Body of pancreas (tissue), 4 donors: ENCODE measurements around the gene PCDH9. TPM values are rescaled to one million over a fixed set of nuclear protein-coding genes. Genes with fewer than 3 reads are reported as not detected.

Experiments
- ATAC-seq: fragments of 150-250 bp; one replicate; pipeline ENCODE4 v1.9.1; 2016
- DNase-seq, 4 donors: peaks; one replicate each; pipeline ENCODE4 v3.0.0-alpha.2; 2019
- H3K27ac ChIP-seq, 4 donors: fragments of 200-600 bp; sonication (generic); 1 replicate in 3 of 4; 2 replicates in 1 of 4; pipeline versions ENCODE4 v1.5.1 to v1.6.1; 2016 to 2019; ENCODE audit warnings: mild to moderate bottlenecking in 1 of 4, mixed read lengths in 1 of 4, moderate library complexity in 1 of 4
- H3K27me3 ChIP-seq, 2 donors: fragments of 200-600 bp; sonication (generic); one replicate each; pipeline ENCODE4 v1.6.0; 2016; ENCODE audit warnings: mild to moderate bottlenecking in 1 of 2
- H3K36me3 ChIP-seq, 2 donors: fragments of 200-600 bp; sonication (generic); replicated peaks in 1 of 2; 2 replicates each; pipeline ENCODE4 v1.5.1; 2016; ENCODE audit warnings: low read depth in 2 of 2; ENCODE audit not compliant: insufficient read depth in 1 of 2
- H3K4me1 ChIP-seq: fragments of 200-600 bp; sonication (generic); one replicate; pipeline ENCODE4 v1.6.0; 2016
- H3K4me3 ChIP-seq, 2 donors: fragments of 200-600 bp; sonication (generic); 1 replicate in 1 of 2; 2 replicates in 1 of 2; pipeline ENCODE4 v1.5.1; 2016 to 2019
- H3K9me3 ChIP-seq, 3 donors: fragments of 200-600 bp; sonication (generic); 1 replicate in 2 of 3; 2 replicates in 1 of 3; pipeline ENCODE4 v1.5.1; 2016
- POLR2A ChIP-seq, 3 donors: fragments of 450-650 bp; IDR thresholded peaks; one replicate each; pipeline ENCODE4 v1.6.1; 2016; ENCODE audit warnings: antibody characterized with exemption in 3 of 3, mild to moderate bottlenecking in 2 of 3
- WGBS, 2 donors: methylation state at CpG; one replicate each; pipeline ENCODE4 v1.1.5; 2017; 5-methylcytosine and 5-hydroxymethylcytosine counted together
- intact Hi-C: fragments of 100-400 bp; cut with DNase I; formaldehyde crosslinking; loops from one replicate; pipeline ENCODE4 v1.15.1; 2023
- total RNA-seq, 2 donors: library from RNA; depleted of rRNA; stranded (reverse); fragments of >200 nt; gene quantifications; one replicate each; pipeline ENCODE4 v1.1.0, GENCODE V29; 2016
- TF ChIP-seq, protein P1 (sequence below), 7 experiments: fragments of 450-650 bp in 4 of 7; fragments of 200-600 bp in 3 of 7; sonication (generic) in 3 of 7; IDR thresholded peaks; one replicate each; pipeline ENCODE4 v1.5.1; 2016 to 2019; ENCODE audit warnings: antibody characterized with exemption in 7 of 7

Gene PCDH9
- total RNA-seq, 2 donors from 2014 or later: 3.6 to 3.9 TPM

DNA sequence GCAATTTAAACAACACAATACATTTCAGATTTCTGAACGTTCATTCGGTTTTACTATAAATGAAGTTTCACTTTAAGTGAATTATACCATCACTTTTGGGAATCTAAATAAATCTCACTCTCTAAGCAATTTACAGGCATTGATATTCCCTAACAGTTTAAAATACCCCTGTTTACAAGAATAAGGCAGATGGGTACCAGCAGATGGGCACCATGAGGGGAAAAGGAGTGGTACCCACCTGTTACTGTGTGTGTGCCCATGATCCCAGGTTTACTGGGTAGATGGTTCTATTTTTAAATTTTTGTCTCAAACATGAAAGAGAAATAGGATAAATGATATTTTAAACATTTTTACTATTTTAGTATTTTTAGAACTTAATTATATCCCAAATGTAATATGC, 212.9 kb downstream of the PCDH9 start:
- intact Hi-C loops: no loop called here
- TF ChIP-seq, protein P1, sequence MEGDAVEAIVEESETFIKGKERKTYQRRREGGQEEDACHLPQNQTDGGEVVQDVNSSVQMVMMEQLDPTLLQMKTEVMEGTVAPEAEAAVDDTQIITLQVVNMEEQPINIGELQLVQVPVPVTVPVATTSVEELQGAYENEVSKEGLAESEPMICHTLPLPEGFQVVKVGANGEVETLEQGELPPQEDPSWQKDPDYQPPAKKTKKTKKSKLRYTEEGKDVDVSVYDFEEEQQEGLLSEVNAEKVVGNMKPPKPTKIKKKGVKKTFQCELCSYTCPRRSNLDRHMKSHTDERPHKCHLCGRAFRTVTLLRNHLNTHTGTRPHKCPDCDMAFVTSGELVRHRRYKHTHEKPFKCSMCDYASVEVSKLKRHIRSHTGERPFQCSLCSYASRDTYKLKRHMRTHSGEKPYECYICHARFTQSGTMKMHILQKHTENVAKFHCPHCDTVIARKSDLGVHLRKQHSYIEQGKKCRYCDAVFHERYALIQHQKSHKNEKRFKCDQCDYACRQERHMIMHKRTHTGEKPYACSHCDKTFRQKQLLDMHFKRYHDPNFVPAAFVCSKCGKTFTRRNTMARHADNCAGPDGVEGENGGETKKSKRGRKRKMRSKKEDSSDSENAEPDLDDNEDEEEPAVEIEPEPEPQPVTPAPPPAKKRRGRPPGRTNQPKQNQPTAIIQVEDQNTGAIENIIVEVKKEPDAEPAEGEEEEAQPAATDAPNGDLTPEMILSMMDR (IDR thresholded peaks at IDR 0.05): no peak
- no peak for TF ChIP-seq POLR2A (IDR thresholded peaks at IDR 0.05)
- no peaks in the 10 kb centered on the region for H3K36me3 ChIP-seq
- H3K9me3 ChIP-seq: no peaks in the 10 kb centered on the region
- WGBS, 2 donors: 86% methylated on average over 2 of the region's 2 CpGs
- DNase-seq (no peak), ATAC-seq (no peak)
- no peak overlapping the region for H3K4me3 ChIP-seq
- no peaks in the 10 kb centered on the region for H3K27me3 ChIP-seq
- H3K4me1 ChIP-seq: no peaks in the 10 kb centered on the region
- H3K27ac ChIP-seq: no peak overlapping the region

DNA sequence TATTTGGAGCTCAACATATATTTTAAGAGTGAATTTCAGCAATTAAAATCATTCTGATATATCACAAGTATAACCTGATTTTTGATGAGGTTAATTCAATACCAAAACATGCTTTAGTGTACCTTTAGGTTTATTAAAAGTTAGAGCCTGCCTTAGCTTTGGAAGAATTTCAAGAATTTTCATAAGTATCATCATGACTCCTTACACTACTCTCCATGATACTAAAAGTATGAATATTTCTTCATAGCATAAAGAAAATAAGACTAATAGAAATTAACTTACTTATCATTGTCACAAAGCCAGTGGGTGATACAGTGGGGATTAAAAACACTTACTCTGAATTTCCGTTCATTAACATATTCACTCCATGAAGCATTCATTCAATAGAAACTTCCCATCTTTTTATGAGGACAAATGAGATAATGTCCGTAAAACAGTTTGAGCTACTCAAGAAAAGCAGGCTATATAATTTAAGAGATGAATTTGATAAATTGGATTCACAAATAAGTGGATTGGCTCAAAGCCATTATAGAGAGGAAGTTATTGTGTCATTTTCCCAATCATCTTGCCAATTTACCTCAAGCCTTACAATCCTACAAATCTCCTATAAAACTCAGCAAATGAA, 214.0 kb downstream of the PCDH9 start:
- H3K9me3 ChIP-seq: no peaks in the 10 kb centered on the region
- H3K27me3 ChIP-seq: no peaks in the 10 kb centered on the region
- whole genome bisulfite sequencing, 2 donors: 76 to 83% methylated on average over 2 of the region's 2 CpGs
- TF ChIP-seq, protein P1 (IDR thresholded peaks at IDR 0.05): no peak
- no peak for TF ChIP-seq POLR2A (IDR thresholded peaks at IDR 0.05)
- H3K4me3 ChIP-seq: no peak overlapping the region
- H3K4me1 ChIP-seq: no peaks in the 10 kb centered on the region
- no peaks in the 10 kb centered on the region for H3K36me3 ChIP-seq
- no peak for DNase-seq
- intact Hi-C loops: no loop called here
- no peak overlapping the region for H3K27ac ChIP-seq
- ATAC-seq: no peak

DNA sequence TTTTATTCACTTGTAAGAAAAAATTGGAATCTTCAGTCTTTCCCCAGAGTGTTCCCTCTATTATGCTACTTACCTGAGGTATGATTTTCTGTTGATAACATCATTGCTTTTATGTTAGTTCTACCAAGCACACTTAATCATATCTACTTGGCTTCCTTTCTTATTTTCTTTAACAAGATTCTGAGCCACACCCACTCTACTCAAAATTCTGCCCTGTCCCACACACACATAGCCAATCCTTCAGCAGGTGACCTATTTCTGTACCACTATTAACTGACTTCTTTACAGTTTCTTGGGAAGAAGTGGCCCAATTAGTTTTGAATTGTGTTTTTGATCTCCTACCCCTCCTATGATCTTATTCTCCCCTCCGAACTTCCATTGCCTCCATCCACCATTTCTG, 215.7 kb downstream of the PCDH9 start:
- no peak for ATAC-seq
- Histone ChIP-seq H3K4me1 (no peaks in the 10 kb centered on the region), H3K9me3 (no peaks in the 10 kb centered on the region), H3K27me3 (no peaks in the 10 kb centered on the region), H3K4me3 (no peak overlapping the region), H3K27ac (no peak overlapping the region), H3K36me3 (no peaks in the 10 kb centered on the region)
- intact Hi-C loops: no loop called here
- 67 to 71% methylated on average over 1 of the region's 1 CpG for WGBS, 2 donors
- TF ChIP-seq POLR2A (IDR thresholded peaks at IDR 0.05): no peak
- TF ChIP-seq, protein P1 (IDR thresholded peaks at IDR 0.05): no peak
- no peak for DNase-seq

DNA sequence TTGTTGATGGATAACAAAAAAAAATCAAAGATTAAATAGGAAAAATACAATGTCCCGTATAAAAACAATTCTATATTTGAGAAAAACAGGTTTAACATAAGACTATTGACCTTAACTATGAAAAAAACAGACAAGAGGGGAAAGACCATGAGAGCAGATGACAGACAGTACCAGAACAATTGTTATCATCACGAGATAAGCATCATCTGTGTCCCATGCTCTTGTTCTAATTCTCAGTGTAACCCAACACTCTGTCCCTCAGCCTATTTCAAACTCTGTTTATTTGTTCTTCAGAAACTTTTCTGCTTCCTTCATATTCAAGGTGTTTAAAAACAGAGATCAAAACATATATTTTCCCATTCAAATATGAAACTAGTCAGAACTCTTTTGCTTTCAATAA, 216.4 kb downstream of the PCDH9 start:
- no peaks in the 10 kb centered on the region for H3K9me3 ChIP-seq
- H3K4me1 ChIP-seq: no peaks in the 10 kb centered on the region
- no peak for TF ChIP-seq POLR2A (IDR thresholded peaks at IDR 0.05)
- TF ChIP-seq, protein P1 (IDR thresholded peaks at IDR 0.05): no peak
- DNase-seq (no peak), ATAC-seq (no peak)
- H3K36me3 ChIP-seq: no peaks in the 10 kb centered on the region
- no peak overlapping the region for H3K27ac ChIP-seq
- no peaks in the 10 kb centered on the region for H3K27me3 ChIP-seq
- intact Hi-C loops: no loop called here
- 66 to 70% methylated on average over 2 of the region's 2 CpGs for WGBS, 2 donors
- no peak overlapping the region for H3K4me3 ChIP-seq

DNA sequence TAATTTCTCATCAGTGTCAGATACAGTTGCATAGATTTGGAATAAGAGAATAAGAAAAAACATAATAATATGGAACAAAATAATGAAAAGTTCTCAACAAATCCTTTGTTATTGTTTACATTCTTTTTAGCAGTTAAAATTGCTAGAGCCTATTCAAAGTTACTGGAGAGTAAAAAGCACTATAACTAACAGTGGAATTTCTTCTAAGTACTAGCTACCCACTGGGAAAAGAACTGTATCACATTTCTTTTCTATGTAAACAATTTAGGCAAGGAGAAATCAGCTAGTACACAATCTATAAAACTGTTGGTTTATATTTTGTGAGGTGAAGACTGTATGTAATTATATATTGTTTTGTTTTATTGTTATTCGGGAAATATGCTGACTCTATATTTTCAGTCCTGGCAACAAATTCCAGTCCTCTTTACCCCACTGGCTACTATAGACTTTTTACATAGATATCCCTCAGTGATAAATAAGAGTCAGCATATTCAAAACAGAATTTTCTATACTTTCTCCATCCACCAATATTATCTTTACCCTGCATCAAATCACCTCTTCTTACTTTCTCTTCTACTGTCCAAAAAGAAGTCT, 222.0 kb downstream of the PCDH9 start:
- Histone ChIP-seq H3K27me3 (no peaks in the 10 kb centered on the region), H3K4me3 (no peak overlapping the region), H3K27ac (no peak overlapping the region), H3K36me3 (no peaks in the 10 kb centered on the region), H3K4me1 (no peaks in the 10 kb centered on the region), H3K9me3 (no peaks in the 10 kb centered on the region)
- 74 to 88% methylated on average over 1 of the region's 1 CpG for WGBS, 2 donors
- no peak for ATAC-seq
- intact Hi-C loops: no loop called here
- TF ChIP-seq, protein P1 (IDR thresholded peaks at IDR 0.05): no peak
- TF ChIP-seq POLR2A (IDR thresholded peaks at IDR 0.05): no peak
- no peak for DNase-seq
